Mesothelial cell of epicardium (in vitro differentiated cells): ENCODE data around the gene TPM3. TPM values are rescaled to one million over a fixed set of nuclear protein-coding genes. Genes with fewer than 3 reads are reported as not detected.
A peak's percentile ranks its signal among the peaks of the same experiment; 100 is the strongest.

Experiments
- DNase-seq, 2 experiments: peaks; one replicate each; pipeline ENCODE4 v3.0.0; 2021; ENCODE audit warnings: low spot score in 2 of 2; ENCODE audit not compliant: unreplicated experiment in 2 of 2
- H3K27ac Mint-ChIP-seq: 2 replicates; pipeline ENCODE4 v1.8.0; 2021; ENCODE audit warnings: mixed read lengths
- H3K27me3 Mint-ChIP-seq: 2 replicates; pipeline ENCODE4 v1.8.0; 2021; ENCODE audit warnings: low read depth, mixed read lengths
- H3K36me3 Mint-ChIP-seq: 2 replicates; pipeline ENCODE4 v1.8.0; 2021; ENCODE audit warnings: mixed read lengths
- H3K4me1 Mint-ChIP-seq: 2 replicates; pipeline ENCODE4 v1.8.0; 2021; ENCODE audit warnings: mixed read lengths
- H3K4me3 Mint-ChIP-seq: 2 replicates; pipeline ENCODE4 v1.8.0; 2021; ENCODE audit warnings: mild to moderate bottlenecking, moderate library complexity, mixed read lengths
- H3K9me3 Mint-ChIP-seq: 2 replicates; pipeline ENCODE4 v1.8.0; 2021; ENCODE audit warnings: mixed read lengths
- CTCF ChIP-seq: fragments of 200-600 bp; sonication (generic); IDR thresholded peaks from one replicate; pipeline ENCODE4 v1.5.0; 2021; ENCODE audit warnings: antibody characterized with exemption; ENCODE audit not compliant: unreplicated experiment
- total RNA-seq: library from RNA; stranded (reverse); gene quantifications from 3 replicates; pipeline ENCODE4 v1.2.1, GENCODE V29; 2021

Gene TPM3
- total RNA-seq, 1 donor from 2014 or later: 197 TPM

GRCh38 chr1:154199563-154199879 lies 7.6 kb upstream of the TPM3 start:
- DNase-seq: no peak
- no peaks in the 10 kb centered on the region for H3K36me3 Mint-ChIP-seq
- no peak overlapping the region for H3K27ac Mint-ChIP-seq
- peaks cover 19% of the 10 kb centered on the region for H3K4me1 Mint-ChIP-seq
- no peak for TF ChIP-seq CTCF
- no peaks in the 10 kb centered on the region for H3K9me3 Mint-ChIP-seq
- H3K4me3 Mint-ChIP-seq: no peak overlapping the region
- H3K27me3 Mint-ChIP-seq: no peaks in the 10 kb centered on the region

- TF ChIP-seq CTCF: peak; percentile 64
- H3K9me3 Mint-ChIP-seq: no peaks in the 10 kb centered on the region
- H3K27ac Mint-ChIP-seq: no peak overlapping the region
- peaks cover 19% of the 10 kb centered on the region for H3K4me1 Mint-ChIP-seq
- no peak for DNase-seq
- H3K27me3 Mint-ChIP-seq: peaks cover 3% of the 10 kb centered on the region
- H3K36me3 Mint-ChIP-seq: no peaks in the 10 kb centered on the region
- H3K4me3 Mint-ChIP-seq: no peak overlapping the region
These were observed 7.1 kb upstream of the TPM3 start for GRCh38 chr1:154198756-154199562.

GRCh38 chr1:154193821-154194220 lies 1.9 kb upstream of the TPM3 start:
- peaks cover 24% of the 10 kb centered on the region for H3K4me1 Mint-ChIP-seq
- H3K36me3 Mint-ChIP-seq: no peaks in the 10 kb centered on the region
- H3K27ac Mint-ChIP-seq: no peak overlapping the region
- H3K4me3 Mint-ChIP-seq: no peak overlapping the region
- H3K9me3 Mint-ChIP-seq: no peaks in the 10 kb centered on the region
- no peak for DNase-seq
- no peak for TF ChIP-seq CTCF
- peaks cover 9% of the 10 kb centered on the region for H3K27me3 Mint-ChIP-seq

- no peaks in the 10 kb centered on the region for H3K9me3 Mint-ChIP-seq
- peaks cover 20% of the 10 kb centered on the region for H3K4me1 Mint-ChIP-seq
- H3K27ac Mint-ChIP-seq: no peak overlapping the region
- no peaks in the 10 kb centered on the region for H3K36me3 Mint-ChIP-seq
- H3K27me3 Mint-ChIP-seq: peaks cover 9% of the 10 kb centered on the region
- no peak for DNase-seq
- H3K4me3 Mint-ChIP-seq: no peak overlapping the region
- no peak for TF ChIP-seq CTCF
These were observed 576 bp upstream of the TPM3 start for GRCh38 chr1:154192476-154192875.

- Mint-ChIP-seq H3K4me1 (peaks cover 12% of the 10 kb centered on the region), H3K27me3 (peaks cover 9% of the 10 kb centered on the region), H3K36me3 (no peaks in the 10 kb centered on the region), H3K9me3 (no peaks in the 10 kb centered on the region), H3K27ac (no peak overlapping the region), H3K4me3 (no peak overlapping the region)
- TF ChIP-seq CTCF: no peak
- DNase-seq: no peak
These were observed 1.4 kb downstream of the TPM3 start for GRCh38 chr1:154190550-154190949.
